Testis (tissue), 2 donors: ENCODE results near the gene FAM20A.

Experiments
- CTCF ChIP-seq, 3 experiments: fragments of 450-650 bp in 2 of 3; fragments of 200-600 bp in 1 of 3; sonication (generic) in 1 of 3; IDR thresholded peaks; one replicate each; pipeline ENCODE4 v1.5.1; 2016 to 2019; ENCODE audit warnings: antibody characterized with exemption in 3 of 3, mild to moderate bottlenecking in 2 of 3, moderate library complexity in 1 of 3
- POLR2A ChIP-seq: fragments of 450-650 bp; IDR thresholded peaks from one replicate; pipeline ENCODE4 v1.6.1; 2017; ENCODE audit warnings: antibody characterized with exemption, mild to moderate bottlenecking, moderate library complexity

- no peak for TF ChIP-seq CTCF (IDR thresholded peaks at IDR 0.05)
- no peak for TF ChIP-seq POLR2A
Observed at GRCh38 chr17:68522266-68522665, 78.9 kb downstream of the FAM20A start.
